K562 (cell line): ENCODE measurements around the gene TARBP1. TPM values are rescaled to one million over a fixed set of nuclear protein-coding genes. Genes with fewer than 3 reads are reported as not detected.
A peak's percentile ranks its signal among the peaks of the same experiment; 100 is the strongest.

Experiments used
- BHLHE40 ChIP-seq: IDR thresholded peaks from 2 replicates; pipeline ENCODE4 v1.6.1; 2011; ENCODE audit warnings: low read length, improper control_type of control experiment
- CEBPG ChIP-seq, 3 experiments: fragments of 200-800 bp in 1 of 3; sonication (Bioruptor generic) in 1 of 3; sonication (generic) in 1 of 3; formaldehyde crosslinking in 1 of 3; IDR thresholded peaks in 2 of 3; conservative IDR thresholded peaks in 1 of 3; 2 replicates each; pipeline versions ENCODE4 v1.6.1 to v1.8.0; 2016 to 2022; ENCODE audit warnings: missing compliant biosample characterization in 2 of 3, missing genetic modification characterization in 2 of 3, mild to moderate bottlenecking in 1 of 3, missing genetic modification reagents in 1 of 3
- DIDO1 ChIP-seq: fragments of 450-650 bp; IDR thresholded peaks from 2 replicates; pipeline ENCODE4 v1.6.1; 2016; ENCODE audit warnings: low read depth, missing biosample characterization, missing genetic modification characterization
- HDAC1 ChIP-seq, 2 experiments: fragments of 450-650 bp; IDR thresholded peaks; 2 replicates each; pipeline ENCODE4 v1.6.1; 2016 to 2017; ENCODE audit warnings: inconsistent platforms in 1 of 2, mild to moderate bottlenecking in 1 of 2, moderate library complexity in 1 of 2
- HINFP ChIP-seq: fragments of 450-650 bp; conservative IDR thresholded peaks from 2 replicates; pipeline ENCODE4 v1.6.1; 2016; ENCODE audit warnings: missing genetic modification characterization, low read depth, mild to moderate bottlenecking, control low read depth, missing compliant biosample characterization
- HNRNPH1 ChIP-seq: fragments of 200-400 bp; formaldehyde crosslinking; optimal IDR thresholded peaks from 2 replicates; pipeline ENCODE3; 2017; ENCODE audit warnings: low read depth, mild to moderate bottlenecking, low read length, moderate library complexity
- MLX ChIP-seq, 2 experiments: fragments of 450-650 bp in 1 of 2; sonication (generic) in 1 of 2; formaldehyde crosslinking; conservative IDR thresholded peaks; 2 replicates each; pipeline versions ENCODE4 v1.4.0 to v1.8.1; 2020 to 2022; ENCODE audit warnings: mild to moderate bottlenecking in 1 of 2, missing genetic modification reagents in 1 of 2
- NONO ChIP-seq, 2 experiments: fragments of 200-400 bp in 1 of 2; fragments of 450-650 bp in 1 of 2; formaldehyde crosslinking in 1 of 2; IDR thresholded peaks; 2 replicates each; pipeline ENCODE4 v1.6.1; 2017; ENCODE audit warnings: low read depth in 2 of 2, mild to moderate bottlenecking in 2 of 2, moderate library complexity in 2 of 2, low read length in 1 of 2
- NR2C1 ChIP-seq, 2 experiments: fragments of 450-650 bp; IDR thresholded peaks; 2 replicates each; pipeline ENCODE4 v1.6.1; 2017; ENCODE audit warnings: mild to moderate bottlenecking in 2 of 2, antibody characterized with exemption in 1 of 2, inconsistent platforms in 1 of 2, missing compliant biosample characterization in 1 of 2, missing genetic modification characterization in 1 of 2
- PHF20 ChIP-seq: fragments of 450-650 bp; IDR thresholded peaks from 2 replicates; pipeline ENCODE4 v1.6.1; 2018; ENCODE audit not compliant: partially characterized antibody
- POU5F1 ChIP-seq: fragments of 150-350 bp; IDR thresholded peaks from 2 replicates; pipeline ENCODE4 v1.6.1; 2014; ENCODE audit warnings: borderline replicate concordance, low read length, low read depth, mild to moderate bottlenecking; ENCODE audit not compliant: partially characterized antibody
- RREB1 ChIP-seq: fragments of 250-450 bp; sonication (Bioruptor Pico); IDR thresholded peaks from 2 replicates; pipeline ENCODE4 v1.4.0; 2020
- TCF7L2 ChIP-seq: fragments of 150-350 bp; IDR thresholded peaks from 2 replicates; pipeline ENCODE4 v1.6.1; 2016; ENCODE audit warnings: low read depth, mild to moderate bottlenecking, low read length, moderate library complexity
- YBX1 ChIP-seq: fragments of 450-650 bp; IDR thresholded peaks from 2 replicates; pipeline ENCODE4 v1.7.1; 2016; ENCODE audit warnings: mild to moderate bottlenecking
- ZBTB2 ChIP-seq: fragments of 450-650 bp; IDR thresholded peaks from 2 replicates; pipeline ENCODE4 v1.6.1; 2016; ENCODE audit warnings: antibody characterized with exemption
- ZNF316 ChIP-seq: fragments of 450-650 bp; IDR thresholded peaks from 2 replicates; pipeline ENCODE4 v1.6.1; 2016
- ZNF75A ChIP-seq: fragments of 450-650 bp; formaldehyde crosslinking; IDR thresholded peaks from 2 replicates; pipeline ENCODE4 v1.4.0; 2020; ENCODE audit warnings: mild to moderate bottlenecking
- ZSCAN32 ChIP-seq: fragments of 450-650 bp; formaldehyde crosslinking; IDR thresholded peaks from 2 replicates; pipeline ENCODE4 v1.4.0; 2020; ENCODE audit warnings: mild to moderate bottlenecking, moderate library complexity
- polyA plus RNA-seq, 8 experiments: library from polyadenylated mRNA; depleted of rRNA in 4 of 8; stranded (reverse) in 5 of 8; unstranded in 3 of 8; fragments of >200 nt; fragmentation: Nextera tagmentation in 2 of 8; fragmentation: Illumina TruSeq in 1 of 8; extraction: Ambion mirVana in 2 of 8; extraction: Trizol in 1 of 8; gene quantifications; 2 replicates each; pipeline versions ENCODE4 v1.2.1 to v1.2.3, GENCODE V29; 2011 to 2014; ENCODE audit warnings: inconsistent platforms in 1 of 8, missing spikeins in 1 of 8
- total RNA-seq, 7 experiments: library from RNA; depleted of rRNA in 6 of 7; stranded (reverse); fragments of >200 nt in 6 of 7; fragmentation: Illumina TruSeq in 2 of 7; extraction: Trizol in 2 of 7; gene quantifications; 2 replicates each; pipeline versions ENCODE4 v1.2.1 to v1.2.3, GENCODE V29; 2011 to 2021; ENCODE audit warnings: low replicate concordance in 1 of 7

The TARBP1 gene
- total and polyA plus RNA-seq, 9 of the 15 experiments (the other 6 are each of a cell fraction or from before 2014, with no cell fraction given): 8.8 to 48.0 (median 22.9) TPM

- no peak for TF ChIP-seq RREB1 (CRISPR knock-in tag)
- no peak for TF ChIP-seq TCF7L2
- no peak for TF ChIP-seq BHLHE40
- no peak for TF ChIP-seq DIDO1
- TF ChIP-seq MLX (CRISPR knock-in tag; conservative IDR thresholded peaks at IDR 0.05): no peak
- TF ChIP-seq ZSCAN32: no peak
- TF ChIP-seq YBX1: no peak
- no peak for TF ChIP-seq POU5F1
- no peak for TF ChIP-seq NONO (IDR thresholded peaks at IDR 0.05; ENCODE audit: low read depth in 2 of 2, low read length in 1 of 2)
- no peak for TF ChIP-seq HNRNPH1
- TF ChIP-seq ZBTB2: no peak
- TF ChIP-seq ZNF316: peak; percentile 93
- TF ChIP-seq NR2C1 (IDR thresholded peaks at IDR 0.05): no peak
- TF ChIP-seq NR2C1 (tag; IDR thresholded peaks at IDR 0.05): no peak
- TF ChIP-seq PHF20: no peak
- TF ChIP-seq CEBPG (CRISPR knock-in tag; IDR thresholded peaks at IDR 0.05): no peak
- no peak for TF ChIP-seq CEBPG (tag; conservative IDR thresholded peaks at IDR 0.05 in 1 of 2, IDR thresholded peaks at IDR 0.05 in 1 of 2)
- TF ChIP-seq HDAC1 (IDR thresholded peaks at IDR 0.05): no peak
- TF ChIP-seq ZNF75A (CRISPR knock-in tag): no peak
- TF ChIP-seq HINFP (tag): no peak
These were observed 45.3 kb downstream of the TARBP1 start (continued) for GRCh38 chr1:234433563-234434285.
